SU-DHL-6 (cell line): ENCODE measurements around the gene MED15.

Experiments
- H2AFZ ChIP-seq: fragments of 200-600 bp; sonication (generic); 2 replicates; pipeline ENCODE4 v1.6.1; 2014; ENCODE audit warnings: low read depth, mild to moderate bottlenecking, moderate library complexity, mixed read lengths, antibody characterized with exemption, low read length; ENCODE audit not compliant: severe bottlenecking
- H3F3A ChIP-seq: fragments of 200-600 bp; shearing (Covaris generic); 2 replicates; pipeline ENCODE4 v1.6.0; 2016; ENCODE audit warnings: antibody characterized with exemption, mild to moderate bottlenecking; ENCODE audit not compliant: insufficient read depth
- H3K27ac ChIP-seq: fragments of 200-600 bp; sonication (generic); 2 replicates; pipeline ENCODE4 v1.5.1; 2016; ENCODE audit warnings: low read depth, mild to moderate bottlenecking, low read length, moderate library complexity, mixed read lengths
- H3K27me3 ChIP-seq: fragments of 200-600 bp; sonication (generic), shearing (Covaris generic); 2 replicates; pipeline ENCODE4 v1.6.0; 2014; ENCODE audit warnings: mild to moderate bottlenecking, low read length
- H3K36me3 ChIP-seq: fragments of 200-600 bp; sonication (generic); 2 replicates; pipeline ENCODE4 v1.6.1; 2014; ENCODE audit warnings: mild to moderate bottlenecking, low read length, mixed read lengths
- H3K4me2 ChIP-seq: fragments of 300-600, 200-600 bp; shearing (Covaris generic), sonication (generic); 2 replicates; pipeline ENCODE4 v1.6.0; 2014; ENCODE audit warnings: low read length, low read depth, mild to moderate bottlenecking; ENCODE audit not compliant: poor library complexity, severe bottlenecking
- H3K4me3 ChIP-seq: fragments of 200-600 bp; sonication (generic); 2 replicates; pipeline ENCODE4 v1.5.1; 2014; ENCODE audit warnings: antibody characterized with exemption, low read length, mild to moderate bottlenecking, mixed read lengths; ENCODE audit not compliant: insufficient read depth, poor library complexity, severe bottlenecking
- H3K79me2 ChIP-seq: fragments of 200-600 bp; sonication (generic); 2 replicates; pipeline ENCODE4 v1.6.1; 2014; ENCODE audit warnings: mild to moderate bottlenecking, low read length, moderate library complexity; ENCODE audit not compliant: insufficient read depth
- H3K9ac ChIP-seq: fragments of 200-600 bp; sonication (generic); 2 replicates; pipeline ENCODE4 v1.7.0; 2014; ENCODE audit warnings: mild to moderate bottlenecking, low read length
- H3K9me2 ChIP-seq: fragments of 200-600 bp; sonication (generic); replicated peaks from 2 replicates; pipeline ENCODE4 v1.6.1; 2014; ENCODE audit warnings: low read length; ENCODE audit not compliant: insufficient read depth
- H3K9me3 ChIP-seq: fragments of 200-600 bp; sonication (generic); 2 replicates; pipeline ENCODE4 v1.6.1; 2014; ENCODE audit warnings: low read length, mixed read lengths; ENCODE audit not compliant: insufficient read depth
- H4K20me1 ChIP-seq: fragments of 200-600 bp; sonication (generic); 2 replicates; pipeline ENCODE4 v1.6.1; 2014; ENCODE audit warnings: low read depth, mild to moderate bottlenecking, antibody characterized with exemption, low read length, moderate library complexity, mixed read lengths
- CTCF ChIP-seq: fragments of 200-600 bp; sonication (generic); IDR thresholded peaks from one replicate; pipeline ENCODE4 v1.5.1; 2017; ENCODE audit warnings: antibody characterized with exemption, mild to moderate bottlenecking, low read length, moderate library complexity; ENCODE audit not compliant: insufficient read depth, poor library complexity, severe bottlenecking
- EZH2phosphoT487 ChIP-seq: fragments of 200-600 bp; sonication (generic), shearing (Covaris generic); conservative IDR thresholded peaks from 2 replicates; pipeline ENCODE4 v1.6.1; 2018; ENCODE audit warnings: mild to moderate bottlenecking, antibody characterized with exemption, low read length, moderate library complexity, mixed read lengths

Gene MED15

GRCh38 chr22:20628081-20628939, 120.9 kb downstream of the MED15 start:
- H3K36me3 ChIP-seq: no peaks in the 10 kb centered on the region
- no peaks in the 10 kb centered on the region for H3F3A ChIP-seq
- no peaks in the 10 kb centered on the region for H3K9me3 ChIP-seq
- H3K27me3 ChIP-seq: no peaks in the 10 kb centered on the region
- TF ChIP-seq CTCF (no peak), EZH2phosphoT487 (no peak)
- H3K9ac ChIP-seq: no peak overlapping the region
- H3K79me2 ChIP-seq: no peaks in the 10 kb centered on the region
- H3K4me3 ChIP-seq: no peak overlapping the region
- H2AFZ ChIP-seq: no peak overlapping the region
- no peak overlapping the region for H3K4me2 ChIP-seq
- no peaks in the 10 kb centered on the region for H3K9me2 ChIP-seq
- no peaks in the 10 kb centered on the region for H4K20me1 ChIP-seq
- no peak overlapping the region for H3K27ac ChIP-seq

DNA sequence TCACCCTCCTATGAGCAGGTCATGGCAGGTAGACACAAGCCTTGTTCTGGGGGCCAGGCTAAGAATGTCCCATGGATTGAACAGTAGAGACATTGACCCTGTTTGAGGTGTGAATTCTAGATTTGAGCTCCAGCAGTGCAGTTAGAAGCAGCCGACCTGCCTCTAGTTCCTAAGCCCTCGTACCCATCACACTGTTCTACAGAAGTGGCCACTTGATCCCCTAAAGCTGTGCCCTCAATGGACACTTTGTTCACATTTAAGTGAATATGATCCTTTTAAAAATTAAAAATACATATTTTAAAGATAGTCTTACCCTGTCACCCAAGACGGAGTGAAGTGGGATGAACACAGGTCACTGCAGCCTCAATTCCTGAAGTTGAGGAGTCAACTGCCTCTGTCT, 122.0 kb downstream of the MED15 start:
- Histone ChIP-seq H3K79me2 (no peaks in the 10 kb centered on the region), H3K27me3 (no peaks in the 10 kb centered on the region), H3K27ac (no peak overlapping the region), H3K4me2 (no peak overlapping the region), H4K20me1 (no peaks in the 10 kb centered on the region), H3K9me3 (no peaks in the 10 kb centered on the region), H3K4me3 (no peak overlapping the region), H3F3A (no peaks in the 10 kb centered on the region), H2AFZ (no peak overlapping the region), H3K36me3 (no peaks in the 10 kb centered on the region), H3K9me2 (no peaks in the 10 kb centered on the region), H3K9ac (no peak overlapping the region)
- TF ChIP-seq EZH2phosphoT487 (no peak), CTCF (no peak)

DNA sequence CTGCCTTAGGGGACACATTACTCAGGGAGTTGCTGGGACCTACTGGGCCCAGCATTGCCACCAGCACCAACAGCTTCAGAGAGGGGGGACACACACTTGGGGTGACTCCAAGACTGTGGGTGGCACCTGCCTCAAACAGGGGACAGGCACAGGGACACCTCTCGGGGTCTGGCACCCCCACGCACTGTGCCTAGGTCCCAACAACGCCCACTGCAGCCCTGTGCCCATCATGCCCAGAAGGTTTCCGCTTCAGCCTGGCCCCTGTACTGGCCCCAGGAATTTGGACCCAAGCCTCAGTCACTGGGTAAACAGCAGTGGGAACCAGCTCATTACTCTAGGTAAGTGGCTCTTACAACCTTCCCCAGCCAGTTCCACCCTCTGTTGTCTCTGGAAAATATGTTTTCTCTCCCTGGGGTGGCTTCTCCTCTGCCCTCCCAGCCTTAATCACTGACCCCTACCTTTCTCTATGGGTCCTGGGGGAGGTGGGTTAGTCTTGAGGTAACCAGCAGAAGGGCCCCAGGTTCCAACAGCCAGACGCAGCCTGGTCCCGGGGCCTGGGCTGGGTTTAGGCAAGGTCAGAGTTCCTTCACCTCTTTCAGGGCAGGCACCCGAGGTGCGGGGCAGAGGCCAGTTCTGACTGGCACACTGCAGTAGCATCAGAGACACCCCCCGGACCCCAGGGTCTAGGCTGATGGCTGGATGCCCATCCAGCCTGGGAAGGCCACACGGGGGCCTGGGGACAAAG, 123.6 kb downstream of the MED15 start:
- H3K79me2 ChIP-seq: no peaks in the 10 kb centered on the region

More for the DNA sequence above, 123.6 kb downstream of the MED15 start:
- Histone ChIP-seq H3K27ac (no peak overlapping the region), H3K4me3 (no peak overlapping the region), H3K9me2 (no peaks in the 10 kb centered on the region), H4K20me1 (no peaks in the 10 kb centered on the region), H3F3A (no peaks in the 10 kb centered on the region), H3K9ac (no peak overlapping the region), H3K27me3 (no peaks in the 10 kb centered on the region), H2AFZ (no peak overlapping the region), H3K9me3 (no peaks in the 10 kb centered on the region), H3K36me3 (no peaks in the 10 kb centered on the region), H3K4me2 (no peak overlapping the region)
- TF ChIP-seq EZH2phosphoT487 (no peak), CTCF (no peak)
